Occipital lobe (tissue), 2 donors: ENCODE data around the gene EGLN1. TPM values are rescaled to one million over a fixed set of nuclear protein-coding genes. Genes with fewer than 3 reads are reported as not detected.

Experiments used
- DNase-seq: peaks from one replicate; lab custom pipeline; 2025; lab: John Stamatoyannopoulos, UW
- total RNA-seq: library from RNA; depleted of rRNA; stranded (reverse); fragments of >200 nt; gene quantifications from one replicate; pipeline ENCODE4 v1.2.3, GENCODE V29; 2014

EGLN1 gene
- total RNA-seq, 1 donor from 2014 or later: 83.1 TPM

DNA sequence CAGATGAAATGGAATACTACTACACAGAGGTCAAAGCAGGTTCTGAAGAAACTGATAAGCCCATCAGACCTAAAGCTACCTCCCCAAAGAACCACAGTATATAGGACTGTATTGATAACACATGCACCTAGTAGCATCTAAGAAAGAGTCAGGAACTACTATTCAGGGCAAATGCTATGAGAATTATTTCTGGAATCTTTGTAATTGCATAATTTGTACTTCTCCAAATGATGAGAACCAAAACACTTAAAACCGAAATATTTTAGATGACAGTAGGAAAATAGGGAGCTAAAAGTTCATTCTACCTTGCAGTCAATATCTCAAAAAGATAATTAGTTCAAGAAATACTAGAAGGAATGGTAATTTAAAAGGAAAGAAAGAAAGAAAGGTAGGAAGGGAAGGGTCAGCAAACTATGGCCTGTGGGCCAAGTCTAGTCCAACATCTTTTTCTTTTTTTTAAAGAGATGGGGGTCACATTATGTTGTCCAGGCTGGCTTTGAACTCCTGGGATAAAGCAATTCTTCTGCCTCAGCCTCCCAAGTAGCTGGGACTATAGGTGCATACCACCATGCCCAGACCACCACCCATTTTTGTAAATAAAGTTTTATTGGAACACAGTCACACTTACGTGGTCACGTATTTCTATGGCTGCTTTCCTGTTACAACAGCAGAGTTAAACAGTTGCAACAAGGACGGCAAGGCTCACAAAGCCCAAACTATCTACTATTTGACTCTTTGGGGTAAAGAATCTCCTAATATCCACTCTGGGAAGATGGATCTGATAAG lies 24.0 kb downstream of the EGLN1 start:
- DNase-seq: no peak

DNA sequence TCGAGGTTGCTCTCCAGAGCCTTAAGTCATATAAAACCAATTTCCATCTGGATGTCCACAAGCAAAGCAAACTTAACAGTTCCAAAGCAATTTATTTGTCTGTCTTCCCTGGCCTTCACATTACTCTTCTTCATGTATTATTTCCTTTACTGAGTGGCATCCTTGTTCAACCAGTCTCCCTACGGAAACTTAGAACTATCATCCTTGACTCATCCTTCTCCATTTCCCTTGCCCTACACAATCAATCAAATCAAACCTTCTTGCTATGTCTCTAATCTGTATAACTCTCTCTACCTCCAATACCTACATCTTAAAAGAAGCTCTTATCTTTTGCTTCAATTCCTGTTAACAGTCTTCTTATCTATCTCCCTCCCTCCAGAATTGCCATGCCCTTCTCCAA lies 25.4 kb downstream of the EGLN1 start:
- DNase-seq: no peak

DNA sequence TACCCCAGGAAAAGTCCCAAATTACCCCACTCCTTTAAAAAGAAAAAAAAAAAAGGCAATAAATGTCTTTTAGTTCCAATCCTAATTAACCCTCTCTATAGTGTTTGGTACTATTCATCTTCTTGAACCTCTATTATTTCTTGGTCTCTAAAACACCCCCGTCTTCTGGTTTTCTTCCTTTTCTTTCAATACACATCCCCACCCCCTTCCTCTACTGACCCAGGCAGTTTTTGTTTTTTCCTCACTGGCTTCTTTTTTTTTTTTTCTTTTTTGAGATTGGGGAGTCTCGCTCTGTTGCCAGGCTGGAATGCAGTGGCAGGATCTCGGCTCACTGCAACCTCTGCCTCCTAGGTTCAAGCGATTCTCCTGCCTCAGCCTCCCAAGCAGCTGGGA lies 26.1 kb downstream of the EGLN1 start:
- DNase-seq: no peak

GRCh38 chr1:231395076-231395997 lies 26.8 kb downstream of the EGLN1 start:
- no peak for DNase-seq

DNA sequence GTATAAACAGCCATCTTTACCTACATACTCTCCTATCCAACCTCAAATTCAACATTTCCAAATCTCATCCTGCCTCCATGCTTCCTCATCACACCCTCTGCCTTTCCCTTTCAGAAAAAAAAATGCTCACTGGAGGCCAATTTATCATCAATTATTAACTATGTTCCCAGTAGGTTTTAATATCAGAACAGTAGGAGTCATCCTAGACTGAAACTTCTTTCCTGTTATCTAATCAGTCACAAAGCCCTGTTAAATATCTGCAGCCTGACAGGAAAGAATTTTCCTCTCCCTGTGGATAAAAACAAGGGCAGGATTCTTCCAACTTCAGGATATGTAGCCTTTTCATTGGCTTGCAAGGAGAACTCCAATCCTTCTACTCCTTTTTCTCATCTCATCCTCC lies 28.4 kb downstream of the EGLN1 start:
- DNase-seq: no peak

- DNase-seq: no peak
Measured at GRCh38 chr1:231392389-231393131, 29.5 kb downstream of the EGLN1 start.

DNA sequence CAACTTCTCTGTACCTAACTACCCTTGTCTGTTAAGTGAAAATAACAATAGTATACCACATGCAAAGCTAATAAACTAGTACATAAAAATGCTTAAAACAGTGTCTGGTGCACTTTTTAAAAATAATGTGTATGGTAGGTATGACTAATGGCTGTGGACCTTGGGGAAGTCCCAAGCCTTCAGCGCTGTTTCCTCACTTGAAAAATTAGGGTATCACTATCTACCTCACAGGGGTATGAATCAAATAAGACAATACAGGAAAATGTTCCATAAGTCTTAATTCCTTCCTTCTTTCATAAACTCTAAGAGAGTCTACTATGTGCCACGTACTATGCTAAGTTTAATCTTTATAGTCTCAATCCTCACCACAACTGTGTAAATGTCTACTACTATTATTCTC lies 32.0 kb downstream of the EGLN1 start:
- DNase-seq: no peak

DNA sequence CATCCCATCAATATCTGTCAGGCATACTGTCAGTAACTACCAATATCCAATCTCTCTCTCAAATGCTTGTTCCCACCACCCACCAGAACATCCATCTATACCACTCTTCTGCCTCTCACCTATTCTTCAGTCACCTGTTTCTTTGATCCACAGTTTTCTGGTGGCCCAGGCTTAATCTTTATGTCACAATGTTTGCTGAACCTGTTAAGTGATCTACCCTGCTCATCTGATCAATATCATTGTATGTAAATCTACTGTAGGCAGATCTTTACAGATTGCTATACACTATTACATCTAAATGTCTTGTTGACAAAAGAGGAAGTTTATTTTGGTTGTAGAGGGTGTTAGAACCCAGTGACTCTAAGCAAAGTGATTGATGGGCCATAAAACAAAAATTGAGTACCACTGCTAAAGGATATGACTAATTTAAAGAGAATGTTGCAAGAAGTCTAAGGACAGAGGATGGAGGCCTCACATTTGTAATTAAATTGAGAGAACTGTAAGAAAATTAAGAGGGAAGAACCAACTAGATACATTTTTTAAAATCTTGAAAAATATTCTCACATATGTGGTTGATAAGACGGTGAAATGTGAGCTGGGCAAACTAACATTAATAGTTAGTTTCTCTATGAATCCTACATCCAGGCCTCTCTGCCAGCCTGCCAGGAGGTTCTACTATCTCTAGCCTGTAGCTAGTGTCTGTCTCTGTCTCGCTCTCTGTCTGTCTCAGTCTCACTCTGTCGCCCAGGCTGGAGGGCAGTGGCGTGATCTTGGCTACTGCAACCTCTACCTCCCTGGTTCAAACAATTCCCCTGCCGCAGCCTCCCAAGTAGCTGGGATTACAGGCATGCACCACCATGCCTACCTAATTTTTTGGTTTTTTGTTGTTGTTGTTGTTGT lies 34.1 kb downstream of the EGLN1 start:
- DNase-seq: no peak

DNA sequence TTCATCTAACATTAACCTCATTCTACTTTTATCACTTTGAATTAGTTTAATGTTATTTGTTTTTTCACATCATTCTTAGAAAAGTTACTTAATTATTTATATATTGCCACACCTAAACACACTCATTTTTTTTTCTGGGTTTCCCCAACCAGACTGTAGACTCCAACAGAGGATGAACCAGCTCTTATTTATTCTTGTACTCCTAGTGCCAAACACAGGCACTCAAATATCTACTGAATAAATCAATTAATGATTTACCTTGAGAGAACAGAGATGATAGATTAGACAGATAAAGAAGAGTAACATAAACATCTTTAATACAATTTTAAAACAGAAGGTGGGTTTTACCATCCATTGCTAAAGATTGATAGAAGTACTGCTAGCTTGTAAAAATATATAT lies 35.6 kb downstream of the EGLN1 start:
- DNase-seq: no peak

GRCh38 chr1:231385416-231385748 lies 36.7 kb downstream of the EGLN1 start:
- no peak for DNase-seq

- DNase-seq: no peak
Measured at GRCh38 chr1:231384696-231385415, 37.2 kb downstream of the EGLN1 start.

DNA sequence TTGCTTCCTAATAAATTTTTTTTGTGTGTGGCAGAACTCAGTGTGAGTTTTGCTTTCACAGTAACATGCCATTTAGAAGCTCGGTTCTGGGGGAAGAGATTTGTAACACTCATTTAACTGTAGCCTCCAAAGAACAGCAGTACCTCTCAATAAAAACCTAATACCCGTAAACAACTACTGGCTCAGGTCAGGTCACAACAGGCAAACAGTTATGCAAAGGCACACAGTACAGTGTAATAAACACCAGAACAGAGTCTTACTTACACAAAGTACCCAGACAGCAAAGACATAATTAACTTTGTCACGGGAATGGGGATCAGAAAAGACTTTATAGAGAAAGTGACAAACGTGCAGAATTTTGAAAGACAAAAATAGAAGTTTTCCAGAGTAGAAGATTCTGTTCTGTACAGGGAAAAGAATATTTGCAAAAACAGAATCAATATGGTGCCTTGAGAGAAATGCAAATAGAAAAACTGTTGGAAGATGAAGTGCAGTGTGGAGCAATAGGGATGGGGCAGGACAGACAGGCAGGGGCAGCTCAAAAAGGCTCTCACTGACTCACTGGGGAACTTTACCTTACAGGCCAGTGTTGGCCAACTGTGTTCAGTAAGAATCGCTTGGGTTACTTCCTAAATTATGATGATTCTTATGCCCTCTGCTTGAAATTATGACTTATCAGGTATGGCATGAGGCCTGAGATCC lies 38.8 kb downstream of the EGLN1 start:
- DNase-seq: no peak

DNA sequence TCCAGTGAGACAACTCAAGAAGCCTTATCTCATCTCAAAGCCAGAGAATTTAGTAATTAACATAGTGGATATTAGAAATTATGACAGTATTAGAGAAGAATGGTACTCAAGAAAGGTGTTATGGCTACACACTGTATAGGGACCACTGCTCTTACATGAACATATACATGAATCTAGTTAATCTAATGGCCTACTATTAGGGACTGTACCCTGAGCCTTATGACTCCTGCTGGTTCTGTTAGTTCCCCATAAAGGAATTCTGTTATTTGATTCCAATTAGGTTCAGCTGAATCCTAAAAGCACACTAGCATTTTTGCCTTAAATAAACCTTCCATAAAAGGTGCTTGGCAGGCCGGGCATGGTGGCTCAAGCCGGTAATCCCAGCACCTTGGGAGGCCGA lies 39.7 kb downstream of the EGLN1 start:
- no peak for DNase-seq

- no peak for DNase-seq
Measured at GRCh38 chr1:231381729-231382128, 40.4 kb downstream of the EGLN1 start.

GRCh38 chr1:231376875-231377549 lies 45.1 kb downstream of the EGLN1 start:
- DNase-seq: no peak

DNA sequence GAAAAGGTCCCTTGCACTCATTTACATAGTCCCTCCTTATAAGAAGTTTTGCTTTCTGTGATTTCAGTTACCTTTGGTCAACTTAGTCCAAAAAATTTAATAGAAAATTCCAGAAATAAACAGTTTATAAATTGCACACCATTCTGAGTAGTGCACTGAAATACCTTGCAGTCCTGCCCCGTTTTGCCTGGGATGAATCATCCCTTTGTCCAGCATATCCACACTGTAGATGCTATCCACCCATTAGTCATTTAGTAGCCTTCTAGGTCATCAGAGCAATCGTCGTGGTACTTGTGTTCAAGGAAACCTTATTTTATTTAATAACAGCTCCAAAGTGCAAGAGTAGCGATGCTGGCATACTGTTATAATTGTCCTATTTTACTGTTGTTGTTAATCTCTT lies 46.0 kb downstream of the EGLN1 start:
- DNase-seq: no peak

GRCh38 chr1:231374394-231374793 lies 47.7 kb downstream of the EGLN1 start:
- DNase-seq: no peak

- no peak for DNase-seq
Measured at GRCh38 chr1:231372501-231372900, 49.6 kb downstream of the EGLN1 start.

DNA sequence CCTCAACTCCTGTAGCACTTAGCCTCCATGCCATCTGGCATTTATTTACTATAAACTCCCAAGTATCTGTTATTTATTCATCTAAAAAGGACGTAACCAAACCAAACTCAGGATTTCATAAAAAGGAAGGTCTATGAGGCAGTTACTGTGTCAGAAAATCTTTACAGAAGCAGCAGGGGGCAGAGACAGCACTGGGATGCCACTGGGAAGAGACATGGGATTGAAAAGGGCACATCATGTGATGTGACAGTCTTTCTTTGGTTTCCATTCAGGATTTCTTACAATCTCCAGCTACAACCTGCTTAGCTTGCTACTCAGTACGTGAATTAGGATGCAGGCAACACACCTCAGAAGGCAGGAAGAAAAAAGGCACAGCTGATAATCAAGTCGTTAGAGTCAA lies 52.8 kb downstream of the EGLN1 start:
- DNase-seq: no peak
